ENCODE measurements around the gene DCUN1D3. TPM values are rescaled to one million over a fixed set of nuclear protein-coding genes. Genes with fewer than 3 reads are reported as not detected.
"Not testable (repeated sequence)": the region's sequence is repeated elsewhere in the genome, so short reads cannot be mapped to it uniquely, and the experiment has no call there.

The DCUN1D3 gene
- total RNA-seq, 4 donors from 2014 or later: 10.3 to 13.7 (median 11.8) TPM

DNA sequence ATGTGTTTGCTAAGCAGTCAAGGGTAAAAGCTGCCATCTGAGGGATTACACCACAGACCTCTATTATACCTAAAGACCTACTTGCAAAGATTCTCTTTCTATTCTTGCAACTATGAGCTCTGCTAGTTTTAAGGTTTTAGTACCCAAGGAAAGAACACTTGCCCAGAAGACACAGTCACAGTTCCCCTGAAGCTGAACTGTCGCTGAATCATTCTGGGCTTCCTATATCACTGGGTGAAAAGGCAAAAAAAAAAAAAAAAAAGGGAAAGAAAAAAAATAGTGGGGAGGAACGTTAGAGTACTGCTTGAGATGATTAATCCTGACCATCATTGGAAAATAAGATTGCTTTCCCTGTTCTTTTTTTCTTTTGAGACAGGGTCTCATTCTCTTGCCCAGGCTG is 38.3 kb upstream of the DCUN1D3 start:
- no peak overlapping the region for H3K4me3 ChIP-seq (replicated peaks in 1 of 3)
- no peaks in the 10 kb centered on the region for H3K36me3 ChIP-seq
- intact Hi-C loops (cut with DNase I): no loop called here
- no peaks in the 10 kb centered on the region for H3K4me1 ChIP-seq
- no peaks in the 10 kb centered on the region for H3K27me3 ChIP-seq
- H3K27ac ChIP-seq: no peak overlapping the region
- H3K9me3 ChIP-seq: no peaks in the 10 kb centered on the region
- TF ChIP-seq POLR2A (IDR thresholded peaks at IDR 0.05): no peak
- WGBS, 2 donors: 50 to 53% methylated on average over 2 of the region's 2 CpGs
- DNase-seq: no peak

GRCh38 chr16:20937736-20938135 is 37.6 kb upstream of the DCUN1D3 start:
- Histone ChIP-seq H3K36me3 (no peaks in the 10 kb centered on the region), H3K4me3 (replicated peaks in 1 of 3) (no peak overlapping the region), H3K27ac (no peak overlapping the region), H3K4me1 (no peaks in the 10 kb centered on the region), H3K9me3 (no peaks in the 10 kb centered on the region), H3K27me3 (no peaks in the 10 kb centered on the region)
- intact Hi-C loops (cut with DNase I): no loop called here
- TF ChIP-seq POLR2A (IDR thresholded peaks at IDR 0.05): no peak
- TF ChIP-seq, protein P1, sequence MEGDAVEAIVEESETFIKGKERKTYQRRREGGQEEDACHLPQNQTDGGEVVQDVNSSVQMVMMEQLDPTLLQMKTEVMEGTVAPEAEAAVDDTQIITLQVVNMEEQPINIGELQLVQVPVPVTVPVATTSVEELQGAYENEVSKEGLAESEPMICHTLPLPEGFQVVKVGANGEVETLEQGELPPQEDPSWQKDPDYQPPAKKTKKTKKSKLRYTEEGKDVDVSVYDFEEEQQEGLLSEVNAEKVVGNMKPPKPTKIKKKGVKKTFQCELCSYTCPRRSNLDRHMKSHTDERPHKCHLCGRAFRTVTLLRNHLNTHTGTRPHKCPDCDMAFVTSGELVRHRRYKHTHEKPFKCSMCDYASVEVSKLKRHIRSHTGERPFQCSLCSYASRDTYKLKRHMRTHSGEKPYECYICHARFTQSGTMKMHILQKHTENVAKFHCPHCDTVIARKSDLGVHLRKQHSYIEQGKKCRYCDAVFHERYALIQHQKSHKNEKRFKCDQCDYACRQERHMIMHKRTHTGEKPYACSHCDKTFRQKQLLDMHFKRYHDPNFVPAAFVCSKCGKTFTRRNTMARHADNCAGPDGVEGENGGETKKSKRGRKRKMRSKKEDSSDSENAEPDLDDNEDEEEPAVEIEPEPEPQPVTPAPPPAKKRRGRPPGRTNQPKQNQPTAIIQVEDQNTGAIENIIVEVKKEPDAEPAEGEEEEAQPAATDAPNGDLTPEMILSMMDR (IDR thresholded peaks at IDR 0.05): no peak
- DNase-seq: no peak
- 85 to 90% methylated on average over 6 of the region's 6 CpGs for WGBS, 2 donors

GRCh38 chr16:20933589-20933988 is 33.4 kb upstream of the DCUN1D3 start:
- H3K36me3 ChIP-seq: no peaks in the 10 kb centered on the region
- H3K4me1 ChIP-seq: no peaks in the 10 kb centered on the region
- H3K27me3 ChIP-seq: no peaks in the 10 kb centered on the region
- H3K27ac ChIP-seq: no peak overlapping the region
- no peaks in the 10 kb centered on the region for H3K9me3 ChIP-seq
- TF ChIP-seq, protein P1 (IDR thresholded peaks at IDR 0.05): no peak
- no peak for TF ChIP-seq POLR2A (IDR thresholded peaks at IDR 0.05)
- intact Hi-C loops (cut with DNase I): no loop called here
- no peak for DNase-seq
- H3K4me3 ChIP-seq (replicated peaks in 1 of 3): no peak overlapping the region

GRCh38 chr16:20931066-20931600 is 31.0 kb upstream of the DCUN1D3 start:
- no peaks in the 10 kb centered on the region for H3K4me1 ChIP-seq
- intact Hi-C loops (cut with DNase I): no loop called here
- no peak for TF ChIP-seq POLR2A (IDR thresholded peaks at IDR 0.05)
- TF ChIP-seq, protein P1 (IDR thresholded peaks at IDR 0.05): no peak
- H3K27me3 ChIP-seq: no peaks in the 10 kb centered on the region
- no peaks in the 10 kb centered on the region for H3K36me3 ChIP-seq
- no peak for DNase-seq
- WGBS, 2 donors: 40 to 55% methylated on average over 5 of the region's 5 CpGs
- no peak overlapping the region for H3K27ac ChIP-seq
- no peak overlapping the region for H3K4me3 ChIP-seq (replicated peaks in 1 of 3)
- no peaks in the 10 kb centered on the region for H3K9me3 ChIP-seq

GRCh38 chr16:20930365-20930690 is 30.2 kb upstream of the DCUN1D3 start:
- 86 to 92% methylated on average over 1 of the region's 1 CpG for WGBS, 2 donors

DNA sequence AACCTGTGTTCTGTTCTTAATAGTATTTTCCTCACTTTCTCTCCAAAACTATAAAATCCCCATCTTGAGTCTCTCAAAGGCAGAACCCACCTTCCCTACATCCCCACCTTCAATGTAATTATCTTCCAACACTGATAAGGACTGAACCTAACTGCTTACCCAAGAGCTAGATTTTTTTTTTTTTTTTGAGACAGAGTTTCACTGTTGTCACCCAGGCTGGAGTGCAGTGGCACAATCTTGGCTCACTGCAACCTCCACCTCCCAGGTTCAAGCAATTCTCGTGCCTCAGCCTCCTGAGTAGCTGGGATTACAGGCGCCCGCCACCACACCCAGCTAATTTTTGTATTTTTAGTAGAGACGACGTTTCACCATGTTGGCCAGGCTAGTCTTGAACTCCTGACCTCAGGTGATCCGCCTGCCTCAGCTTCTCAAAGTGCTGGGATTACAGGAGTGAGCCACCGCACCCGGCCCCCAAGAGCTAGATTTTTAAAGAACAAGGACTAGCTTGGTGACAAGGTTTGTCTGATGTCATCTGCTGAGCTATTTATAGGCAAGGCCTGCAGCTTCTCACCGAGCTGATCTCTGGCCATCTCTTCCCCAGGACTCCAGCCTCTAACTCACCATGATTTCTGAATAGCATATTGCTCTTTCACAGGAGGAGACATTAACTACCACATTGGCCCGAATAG is 29.7 kb upstream of the DCUN1D3 start:
- DNase-seq; H3K27me3 ChIP-seq; H3K36me3 ChIP-seq; H3K4me1 ChIP-seq; H3K4me3 ChIP-seq (replicated peaks in 1 of 3); intact Hi-C loops (cut with DNase I); H3K9me3 ChIP-seq; H3K27ac ChIP-seq: not testable (repeated sequence)
- 85 to 87% methylated on average over 10 of the region's 10 CpGs for WGBS, 2 donors

More at GRCh38 chr16:20930365-20930690, 30.2 kb upstream of the DCUN1D3 start:
- H3K27me3 ChIP-seq: no peaks in the 10 kb centered on the region
- no peak overlapping the region for H3K4me3 ChIP-seq (replicated peaks in 1 of 3)
- TF ChIP-seq, protein P1 (IDR thresholded peaks at IDR 0.05): no peak
- no peak for TF ChIP-seq POLR2A (IDR thresholded peaks at IDR 0.05)
- H3K9me3 ChIP-seq: no peaks in the 10 kb centered on the region
- no peaks in the 10 kb centered on the region for H3K36me3 ChIP-seq
- DNase-seq: no peak
- H3K27ac ChIP-seq: no peak overlapping the region
- H3K4me1 ChIP-seq: no peaks in the 10 kb centered on the region
- intact Hi-C loops (cut with DNase I): no loop called here
